Chondrocyte (in vitro differentiated cells): Measurements from ENCODE around the gene RNASE7. TPM values are rescaled to one million over a fixed set of nuclear protein-coding genes. Genes with fewer than 3 reads are reported as not detected.
"Not testable (repeated sequence)": the region's sequence is repeated elsewhere in the genome, so short reads cannot be mapped to it uniquely, and the experiment has no call there.

ENCODE experiments used
- DNase-seq: peaks from one replicate; pipeline ENCODE4 v3.0.0; 2021; ENCODE audit warnings: mixed read lengths, low spot score
- H3K27ac Mint-ChIP-seq: one replicate; pipeline ENCODE4 v1.8.0; 2021; ENCODE audit warnings: mild to moderate bottlenecking, moderate library complexity, mixed read lengths; ENCODE audit not compliant: unreplicated experiment
- H3K27me3 Mint-ChIP-seq: 2 replicates; pipeline ENCODE4 v1.8.0; 2021; ENCODE audit warnings: low read depth, mixed read lengths
- H3K36me3 Mint-ChIP-seq: 2 replicates; pipeline ENCODE4 v1.8.0; 2021; ENCODE audit warnings: low read depth, mixed read lengths
- H3K4me1 Mint-ChIP-seq: 2 replicates; pipeline ENCODE4 v1.8.0; 2021; ENCODE audit warnings: low read depth, mild to moderate bottlenecking, mixed read lengths
- H3K4me3 Mint-ChIP-seq: one replicate; pipeline ENCODE4 v1.8.0; 2021; ENCODE audit warnings: mild to moderate bottlenecking, moderate library complexity, mixed read lengths; ENCODE audit not compliant: unreplicated experiment
- H3K9me3 Mint-ChIP-seq: 2 replicates; pipeline ENCODE4 v1.8.0; 2021; ENCODE audit warnings: low read depth, mixed read lengths
- CTCF ChIP-seq: fragments of 200-600 bp; sonication (generic); IDR thresholded peaks from 2 replicates; pipeline ENCODE4 v1.5.0; 2021; ENCODE audit warnings: antibody characterized with exemption, mild to moderate bottlenecking, moderate library complexity
- total RNA-seq: library from RNA; stranded (reverse); gene quantifications from 3 replicates; pipeline ENCODE4 v1.2.1, GENCODE V29; 2021

Gene RNASE7
- total RNA-seq, 1 donor from 2014 or later: not detected

- TF ChIP-seq CTCF: peak; percentile 50
- H3K9me3 Mint-ChIP-seq: no peaks in the 10 kb centered on the region
- peaks cover 5% of the 10 kb centered on the region for H3K27me3 Mint-ChIP-seq
- H3K36me3 Mint-ChIP-seq: no peaks in the 10 kb centered on the region
- H3K27ac Mint-ChIP-seq: no peak overlapping the region
- H3K4me3 Mint-ChIP-seq: no peak overlapping the region
- DNase-seq: no peak
- peaks cover 34% of the 10 kb centered on the region for H3K4me1 Mint-ChIP-seq
Measured at GRCh38 chr14:21040370-21040925, 1.7 kb upstream of the RNASE7 start.

- not testable (repeated sequence) for H3K36me3 Mint-ChIP-seq, H3K27ac Mint-ChIP-seq, DNase-seq, H3K27me3 Mint-ChIP-seq, H3K4me3 Mint-ChIP-seq, H3K9me3 Mint-ChIP-seq
- H3K4me1 Mint-ChIP-seq: peaks cover 34% of the 10 kb centered on the region
Measured at GRCh38 chr14:21040941-21041340, 1.2 kb upstream of the RNASE7 start.

- peaks cover 34% of the 10 kb centered on the region for H3K4me1 Mint-ChIP-seq
- no peak overlapping the region for H3K4me3 Mint-ChIP-seq
- peaks cover 5% of the 10 kb centered on the region for H3K27me3 Mint-ChIP-seq
- DNase-seq: no peak
- no peak overlapping the region for H3K27ac Mint-ChIP-seq
- H3K36me3 Mint-ChIP-seq: no peaks in the 10 kb centered on the region
- TF ChIP-seq CTCF: no peak
- no peaks in the 10 kb centered on the region for H3K9me3 Mint-ChIP-seq
Measured at GRCh38 chr14:21042918-21043317, 756 bp downstream of the RNASE7 start.

GRCh38 chr14:21043387-21043973 is 1.3 kb downstream of the RNASE7 start:
- no peaks in the 10 kb centered on the region for H3K36me3 Mint-ChIP-seq
- no peaks in the 10 kb centered on the region for H3K9me3 Mint-ChIP-seq
- H3K4me1 Mint-ChIP-seq: peaks cover 31% of the 10 kb centered on the region
- H3K27ac Mint-ChIP-seq: no peak overlapping the region
- no peak overlapping the region for H3K4me3 Mint-ChIP-seq
- no peak for DNase-seq
- no peak for TF ChIP-seq CTCF
- peaks cover 5% of the 10 kb centered on the region for H3K27me3 Mint-ChIP-seq

- no peak for TF ChIP-seq CTCF
- H3K27ac Mint-ChIP-seq: no peak overlapping the region
- H3K4me1 Mint-ChIP-seq: peaks cover 30% of the 10 kb centered on the region
- H3K36me3 Mint-ChIP-seq: no peaks in the 10 kb centered on the region
- peaks cover 5% of the 10 kb centered on the region for H3K27me3 Mint-ChIP-seq
- DNase-seq: no peak
- H3K9me3 Mint-ChIP-seq: no peaks in the 10 kb centered on the region
- H3K4me3 Mint-ChIP-seq: no peak overlapping the region
Measured at GRCh38 chr14:21043974-21044618, 1.9 kb downstream of the RNASE7 start.

GRCh38 chr14:21047378-21047781 is 5.2 kb downstream of the RNASE7 start:
- H3K9me3 Mint-ChIP-seq: no peaks in the 10 kb centered on the region
- H3K27ac Mint-ChIP-seq: peak overlapping the region; percentile 57
- H3K4me3 Mint-ChIP-seq: no peak overlapping the region
- DNase-seq: no peak
- no peak for TF ChIP-seq CTCF
- H3K4me1 Mint-ChIP-seq: peaks cover 28% of the 10 kb centered on the region
- no peaks in the 10 kb centered on the region for H3K36me3 Mint-ChIP-seq
- peaks cover 5% of the 10 kb centered on the region for H3K27me3 Mint-ChIP-seq
